Upper lobe of right lung (tissue), 1 donor: Measurements from ENCODE around the gene RASD2. TPM values are rescaled to one million over a fixed set of nuclear protein-coding genes. Genes with fewer than 3 reads are reported as not detected.
A peak's percentile ranks its signal among the peaks of the same experiment; 100 is the strongest.
"Not testable (repeated sequence)": the region's sequence is repeated elsewhere in the genome, so short reads cannot be mapped to it uniquely, and the experiment has no call there.

Experiments used
- ATAC-seq: fragments of 200-7000 bp; cut with Tn5 transposase; one replicate; pipeline ENCODE4 v1.9.1; 2020; ENCODE audit warnings: mild to moderate bottlenecking, moderate library complexity
- DNase-seq: peaks from one replicate; pipeline ENCODE4 v3.0.0-alpha.2; 2020
- H3K27ac ChIP-seq: fragments of 200-600 bp; one replicate; pipeline ENCODE4 v1.8.0; 2022
- H3K27me3 ChIP-seq: fragments of 200-600 bp; one replicate; pipeline ENCODE4 v1.8.0; 2022; ENCODE audit warnings: mild to moderate bottlenecking
- H3K36me3 ChIP-seq: fragments of 200-600 bp; one replicate; pipeline ENCODE4 v1.8.0; 2022
- H3K4me1 ChIP-seq: fragments of 200-600 bp; one replicate; pipeline ENCODE4 v1.8.0; 2022
- H3K4me3 ChIP-seq: fragments of 200-600 bp; one replicate; pipeline ENCODE4 v1.8.0; 2022; ENCODE audit warnings: mild to moderate bottlenecking
- H3K9me3 ChIP-seq: fragments of 200-600 bp; one replicate; pipeline ENCODE4 v1.8.0; 2022
- intact Hi-C: fragments of 100-400 bp; cut with DNase I; formaldehyde crosslinking; loops from one replicate; pipeline ENCODE4 v1.11.0; 2022
- long read RNA-seq: library from polyadenylated mRNA; unstranded; transcript quantifications from one replicate; pipeline ENCODE4 v2.0.0, GENCODE V29; 2021
- total RNA-seq: library from RNA; stranded (reverse); fragmentation: NEBNext Ultra II Directional; extraction: Animal tissue kit (Norgen Biotek cat#: 25700); gene quantifications from one replicate; pipeline ENCODE4 v1.2.1, GENCODE V29; 2021
- TF ChIP-seq, protein P1 (sequence below): fragments of 200-600 bp; IDR thresholded peaks from one replicate; pipeline ENCODE4 v1.8.0; 2022; ENCODE audit warnings: antibody characterized with exemption
- donor health status: DM: no; HTN: yes; CAD: no; lungs with severe emphysema.

The RASD2 gene, protein sequence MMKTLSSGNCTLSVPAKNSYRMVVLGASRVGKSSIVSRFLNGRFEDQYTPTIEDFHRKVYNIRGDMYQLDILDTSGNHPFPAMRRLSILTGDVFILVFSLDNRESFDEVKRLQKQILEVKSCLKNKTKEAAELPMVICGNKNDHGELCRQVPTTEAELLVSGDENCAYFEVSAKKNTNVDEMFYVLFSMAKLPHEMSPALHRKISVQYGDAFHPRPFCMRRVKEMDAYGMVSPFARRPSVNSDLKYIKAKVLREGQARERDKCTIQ
- 4.1 TPM for total RNA-seq
- long read RNA-seq, transcript RASD2-201 (3 exons, 3,412 nt), result major isoform, 8 of 10 reads
- long read RNA-seq, partial matches to known transcripts, result 0 of 10 reads
- long read RNA-seq, other reads (novel, unspliced or antisense), result 2 of 10 reads

DNA sequence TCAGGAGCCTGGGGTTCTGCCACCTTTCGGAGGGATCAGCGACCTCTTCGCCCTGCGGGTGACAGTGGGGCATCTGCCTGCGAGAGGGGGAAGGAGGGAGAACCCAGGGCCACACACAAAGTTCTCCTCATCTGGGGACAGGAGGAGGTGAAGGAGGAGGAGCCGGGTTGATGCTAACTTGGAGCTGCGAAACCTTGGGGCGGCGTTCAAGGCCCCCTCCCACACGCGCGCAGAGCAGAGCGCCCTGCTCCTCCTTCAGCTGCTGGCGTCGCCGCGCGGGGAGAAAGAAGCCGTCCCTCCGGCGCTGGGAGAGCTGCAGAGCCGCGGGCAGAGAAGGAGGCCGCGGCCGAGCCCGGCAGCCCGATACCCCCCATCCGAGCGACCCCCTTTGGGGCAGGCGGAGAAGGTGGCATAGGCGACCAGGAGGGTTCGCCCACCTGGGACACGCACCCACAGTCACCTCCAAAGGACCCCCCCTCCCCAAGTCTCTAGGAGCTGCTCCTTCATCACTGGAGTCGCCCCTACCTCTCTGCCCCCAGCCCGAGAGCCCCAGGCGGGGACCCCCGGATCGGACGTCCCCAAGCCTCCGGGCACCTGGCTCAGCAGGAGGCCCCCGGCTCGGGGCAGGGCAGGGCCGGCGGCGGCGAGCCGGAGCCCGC lies at the start of gene RASD2:
Gene RASD2, plus strand, starts transcription at position 237 of the 659 bp plus-strand sequence. CDS start 5,979 bp downstream, outside the sequence.
- DNase-seq, result no peak
- Histone ChIP-seq H3K4me1 (peaks cover 9% of the 10 kb centered on the region), H3K27ac (no peak within 1 kb of the TSS)

DNA sequence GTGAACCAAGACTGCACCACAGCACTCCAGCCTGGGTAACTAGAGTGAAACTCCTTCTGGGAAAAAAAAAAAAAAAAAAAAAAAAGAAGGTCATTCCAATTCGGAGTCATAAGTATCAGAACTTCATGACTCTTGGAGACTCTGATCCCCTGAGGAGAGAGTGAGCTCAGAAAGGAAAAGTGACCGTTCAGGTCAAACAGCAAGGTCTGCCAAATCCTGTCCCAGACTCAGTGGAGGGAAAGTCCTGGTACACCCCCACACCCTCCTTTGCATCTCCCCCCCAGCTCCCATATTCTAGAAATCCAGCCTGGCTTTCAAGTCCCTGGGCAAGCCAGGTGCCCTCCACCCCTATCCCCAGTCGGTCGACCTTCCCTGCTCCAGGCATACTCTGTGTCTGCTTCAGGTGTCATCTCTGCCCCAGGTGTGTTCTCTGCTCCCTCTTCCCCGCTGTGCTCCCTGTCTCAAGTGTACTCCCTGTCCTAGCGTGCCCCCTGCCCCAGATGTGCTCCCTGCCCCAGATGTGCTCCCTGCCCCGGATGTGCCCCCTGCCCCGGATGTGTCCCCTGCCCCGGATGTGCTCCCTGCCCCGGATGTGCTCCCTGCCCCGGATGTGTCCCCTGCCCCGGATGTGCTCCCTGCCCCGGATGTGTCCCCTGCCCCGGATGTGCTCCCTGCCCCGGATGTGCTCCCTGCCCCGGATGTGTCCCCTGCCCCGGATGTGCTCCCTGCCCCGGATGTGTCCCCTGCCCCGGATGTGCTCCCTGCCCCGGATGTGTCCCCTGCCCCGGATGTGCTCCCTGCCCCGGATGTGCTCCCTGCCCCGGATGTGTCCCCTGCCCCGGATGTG lies 49.3 kb upstream of the RASD2 start:
- H3K27me3 ChIP-seq, H3K9me3 ChIP-seq, H3K36me3 ChIP-seq, DNase-seq, H3K4me3 ChIP-seq, H3K4me1 ChIP-seq, intact Hi-C loops, ATAC-seq, H3K27ac ChIP-seq: not testable (repeated sequence)

More for the DNA sequence above, at the start of gene RASD2:
- Histone ChIP-seq H3K36me3 (no peaks in the 10 kb centered on the region), H3K27me3 (peaks cover 19% of the 10 kb centered on the region), H3K9me3 (no peaks in the 10 kb centered on the region), H3K4me3 (peak within 1 kb of the TSS; percentile 56)
- intact Hi-C loops, result no loop called here
- ATAC-seq, result peak; percentile 21
- TF ChIP-seq, protein P1, sequence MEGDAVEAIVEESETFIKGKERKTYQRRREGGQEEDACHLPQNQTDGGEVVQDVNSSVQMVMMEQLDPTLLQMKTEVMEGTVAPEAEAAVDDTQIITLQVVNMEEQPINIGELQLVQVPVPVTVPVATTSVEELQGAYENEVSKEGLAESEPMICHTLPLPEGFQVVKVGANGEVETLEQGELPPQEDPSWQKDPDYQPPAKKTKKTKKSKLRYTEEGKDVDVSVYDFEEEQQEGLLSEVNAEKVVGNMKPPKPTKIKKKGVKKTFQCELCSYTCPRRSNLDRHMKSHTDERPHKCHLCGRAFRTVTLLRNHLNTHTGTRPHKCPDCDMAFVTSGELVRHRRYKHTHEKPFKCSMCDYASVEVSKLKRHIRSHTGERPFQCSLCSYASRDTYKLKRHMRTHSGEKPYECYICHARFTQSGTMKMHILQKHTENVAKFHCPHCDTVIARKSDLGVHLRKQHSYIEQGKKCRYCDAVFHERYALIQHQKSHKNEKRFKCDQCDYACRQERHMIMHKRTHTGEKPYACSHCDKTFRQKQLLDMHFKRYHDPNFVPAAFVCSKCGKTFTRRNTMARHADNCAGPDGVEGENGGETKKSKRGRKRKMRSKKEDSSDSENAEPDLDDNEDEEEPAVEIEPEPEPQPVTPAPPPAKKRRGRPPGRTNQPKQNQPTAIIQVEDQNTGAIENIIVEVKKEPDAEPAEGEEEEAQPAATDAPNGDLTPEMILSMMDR, result no peak

DNA sequence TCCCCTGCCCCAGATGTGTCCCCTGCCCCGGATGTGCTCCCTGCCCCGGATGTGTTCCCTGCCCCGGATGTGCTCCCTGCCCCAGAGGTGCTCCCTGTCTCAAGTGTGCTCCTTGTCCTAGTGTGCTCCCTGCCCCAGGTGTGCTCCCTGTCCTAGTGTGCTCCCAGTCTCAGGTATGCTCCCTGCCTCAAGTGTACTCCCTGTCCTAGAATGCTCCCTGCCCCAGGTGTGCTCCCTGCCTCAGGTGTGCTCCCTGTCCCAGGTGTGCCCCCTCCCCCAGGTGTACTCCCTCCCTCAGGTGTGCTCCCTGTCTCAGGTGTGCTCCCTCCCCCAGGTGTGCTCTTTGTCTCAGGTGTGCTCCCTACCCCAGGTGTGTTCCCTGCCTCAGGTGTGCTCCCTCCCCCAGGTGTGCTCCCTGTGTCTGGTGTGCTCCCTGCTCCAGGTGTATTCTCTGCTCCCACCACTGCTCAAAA lies 48.7 kb upstream of the RASD2 start:
- no peaks in the 10 kb centered on the region for H3K27me3 ChIP-seq
- no peak for ATAC-seq
- intact Hi-C loops, result no loop called here
- no peak for DNase-seq
- no peaks in the 10 kb centered on the region for H3K4me1 ChIP-seq
- H3K9me3 ChIP-seq, result no peaks in the 10 kb centered on the region
- TF ChIP-seq, protein P1, result no peak
- no peak overlapping the region for H3K4me3 ChIP-seq
- no peaks in the 10 kb centered on the region for H3K36me3 ChIP-seq
- H3K27ac ChIP-seq, result no peak overlapping the region

DNA sequence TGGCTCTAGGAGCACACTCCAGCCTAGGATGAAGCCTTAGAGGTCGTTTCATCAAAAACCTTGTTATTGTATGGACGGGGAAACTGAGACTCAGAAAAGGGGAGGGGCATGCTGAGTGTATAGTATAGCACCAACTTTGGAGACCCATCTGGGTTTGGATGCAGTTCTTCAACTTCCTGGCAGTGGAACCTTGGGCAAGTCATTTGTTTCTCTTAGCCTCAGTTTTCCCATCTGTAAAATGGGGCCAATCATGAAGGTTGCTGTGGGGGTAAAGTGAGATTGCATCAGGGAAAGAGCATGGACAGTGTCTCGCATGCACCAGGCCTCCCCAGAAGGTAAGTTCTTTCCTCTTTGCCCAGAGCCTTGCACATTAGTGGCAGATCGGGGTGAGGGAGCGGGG lies 47.6 kb upstream of the RASD2 start:
- no peaks in the 10 kb centered on the region for H3K9me3 ChIP-seq
- no peak overlapping the region for H3K27ac ChIP-seq
- intact Hi-C loops, result no loop called here
- H3K4me3 ChIP-seq, result no peak overlapping the region
- ATAC-seq, result no peak
- no peaks in the 10 kb centered on the region for H3K27me3 ChIP-seq
- TF ChIP-seq, protein P1, result no peak
- DNase-seq, result no peak
- no peaks in the 10 kb centered on the region for H3K36me3 ChIP-seq
- H3K4me1 ChIP-seq, result no peaks in the 10 kb centered on the region

DNA sequence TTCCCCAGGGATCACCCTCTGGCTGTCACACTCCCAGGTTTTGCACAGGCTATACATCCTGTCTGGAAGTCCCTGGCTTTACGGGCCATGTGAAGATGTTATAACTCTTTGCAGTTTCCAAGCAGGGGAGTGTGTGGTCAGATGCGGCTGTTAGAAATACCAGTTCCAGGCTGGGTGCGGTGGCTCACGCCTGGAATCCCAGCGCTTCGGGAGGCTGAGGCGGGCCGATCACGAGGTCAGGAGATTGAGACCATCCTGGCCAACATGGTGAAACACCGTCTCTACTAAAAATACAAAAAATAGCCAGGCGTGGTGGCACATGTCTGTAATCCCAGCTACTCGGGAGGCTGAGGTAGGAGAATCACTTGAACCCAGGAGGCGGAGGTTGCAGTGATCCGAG lies 44.9 kb upstream of the RASD2 start:
- H3K9me3 ChIP-seq, DNase-seq, H3K4me1 ChIP-seq, H3K4me3 ChIP-seq, intact Hi-C loops, H3K27ac ChIP-seq, H3K27me3 ChIP-seq, H3K36me3 ChIP-seq, ATAC-seq: not testable (repeated sequence)

DNA sequence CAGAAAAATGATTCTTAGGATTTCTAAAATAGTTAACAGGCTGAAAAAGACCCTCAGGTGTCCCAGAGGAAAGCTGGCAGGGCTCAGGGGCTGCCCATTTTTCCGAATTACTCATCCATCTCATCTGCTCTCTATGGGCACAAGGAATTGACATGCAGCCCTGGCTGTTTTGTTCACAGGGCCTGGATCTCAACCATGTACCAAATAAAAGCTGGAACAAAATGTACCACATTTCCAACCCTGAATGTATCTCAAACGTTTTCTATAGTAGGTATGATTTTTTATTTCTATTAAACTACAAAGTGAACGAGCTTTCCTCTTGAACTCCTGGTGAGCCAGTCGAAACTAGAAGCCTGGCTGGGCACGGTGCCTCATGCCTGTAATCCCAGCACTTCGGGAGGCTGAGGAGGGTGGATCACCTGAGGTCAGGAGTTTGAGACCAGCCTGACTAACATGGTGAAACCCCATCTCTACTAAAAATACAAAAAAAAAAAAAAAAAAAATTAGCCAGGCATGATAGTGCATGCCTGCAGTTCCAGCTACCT lies 43.8 kb upstream of the RASD2 start:
- H3K27ac ChIP-seq, result no peak overlapping the region
- no peak overlapping the region for H3K4me3 ChIP-seq
- TF ChIP-seq, protein P1, result no peak
- DNase-seq (no peak), ATAC-seq (no peak)
- H3K36me3 ChIP-seq, result no peaks in the 10 kb centered on the region
- H3K9me3 ChIP-seq, result no peaks in the 10 kb centered on the region
- H3K27me3 ChIP-seq, result no peaks in the 10 kb centered on the region
- H3K4me1 ChIP-seq, result no peaks in the 10 kb centered on the region
- intact Hi-C loops, result no loop called here
